KMS-11 (cell line): ENCODE measurements around the gene PNKD.
"Not testable (repeated sequence)": the region's sequence is repeated elsewhere in the genome, so short reads cannot be mapped to it uniquely, and the experiment has no call there.

Source experiments
- H2AFZ ChIP-seq: fragments of 200-600 bp; sonication (generic); 2 replicates; pipeline ENCODE4 v1.6.1; 2016; ENCODE audit warnings: antibody characterized with exemption, mixed run types, low read depth
- H3K27ac ChIP-seq: fragments of 200-600 bp; sonication (generic); 2 replicates; pipeline ENCODE4 v1.6.1; 2016; ENCODE audit warnings: mild to moderate bottlenecking, mixed run types
- H3K27me3 ChIP-seq: fragments of 200-600 bp; sonication (generic); 2 replicates; pipeline ENCODE4 v1.6.1; 2017; ENCODE audit warnings: mild to moderate bottlenecking, low read depth, mixed run types, moderate library complexity; ENCODE audit not compliant: insufficient read depth
- H3K36me3 ChIP-seq: fragments of 200-600 bp; sonication (generic); 2 replicates; pipeline ENCODE4 v1.6.1; 2017; ENCODE audit warnings: mild to moderate bottlenecking, mixed run types; ENCODE audit not compliant: insufficient read depth
- H3K4me1 ChIP-seq: fragments of 200-600 bp; sonication (generic); 2 replicates; pipeline ENCODE4 v1.6.1; 2016; ENCODE audit warnings: mild to moderate bottlenecking, low read depth, mixed run types; ENCODE audit not compliant: poor library complexity, severe bottlenecking
- H3K4me2 ChIP-seq: fragments of 200-600 bp; sonication (generic); 2 replicates; pipeline ENCODE4 v1.7.0; 2016; ENCODE audit warnings: mild to moderate bottlenecking, mixed run types
- H3K4me3 ChIP-seq: fragments of 200-600 bp; sonication (generic); IDR thresholded peaks from 2 replicates; pipeline ENCODE4 v1.6.1; 2017; ENCODE audit warnings: low read depth, low read length, mixed read lengths; ENCODE audit not compliant: insufficient read depth
- H3K79me2 ChIP-seq: fragments of 200-600 bp; sonication (generic); 2 replicates; pipeline ENCODE4 v1.6.1; 2016; ENCODE audit warnings: low read depth, mixed run types; ENCODE audit not compliant: insufficient read depth
- H3K9ac ChIP-seq: fragments of 200-600 bp; sonication (generic); 2 replicates; pipeline ENCODE4 v1.6.1; 2016; ENCODE audit warnings: mild to moderate bottlenecking, mixed run types
- H4K20me1 ChIP-seq: fragments of 200-600 bp; sonication (generic); 2 replicates; pipeline ENCODE4 v1.6.1; 2016; ENCODE audit warnings: mild to moderate bottlenecking, mixed run types; ENCODE audit not compliant: insufficient read depth
- CTCF ChIP-seq: fragments of 200-600 bp; sonication (generic); conservative IDR thresholded peaks from 2 replicates; pipeline ENCODE4 v1.6.1; 2017; ENCODE audit warnings: low read depth, mild to moderate bottlenecking, antibody characterized with exemption, low read length, moderate library complexity, mixed read lengths

PNKD gene

GRCh38 chr2:218312267-218312756 lies 42.0 kb downstream of the PNKD start:
- Histone ChIP-seq H3K27me3 (no peaks in the 10 kb centered on the region), H3K4me3 (no peak overlapping the region), H3K9ac (no peak overlapping the region), H3K4me1 (peaks cover 22% of the 10 kb centered on the region), H3K36me3 (no peaks in the 10 kb centered on the region), H3K27ac (no peak overlapping the region), H4K20me1 (no peaks in the 10 kb centered on the region), H3K4me2 (no peak overlapping the region), H3K79me2 (no peaks in the 10 kb centered on the region), H2AFZ (no peak overlapping the region)
- no peak for TF ChIP-seq CTCF

GRCh38 chr2:218313356-218313755 lies 43.0 kb downstream of the PNKD start:
- Histone ChIP-seq H3K4me1 (peaks cover 22% of the 10 kb centered on the region), H3K27me3 (no peaks in the 10 kb centered on the region), H4K20me1 (no peaks in the 10 kb centered on the region), H3K4me3 (no peak overlapping the region), H3K9ac (peak overlapping the region; percentile 9; the same call in 1 of the 2 replicates), H3K27ac (peak overlapping the region; percentile 67; the same call in 1 of the 2 replicates), H3K4me2 (peak overlapping the region; percentile 86), H3K79me2 (no peaks in the 10 kb centered on the region), H2AFZ (peak overlapping the region; percentile 36), H3K36me3 (no peaks in the 10 kb centered on the region)
- no peak for TF ChIP-seq CTCF

- Histone ChIP-seq H3K27ac (peak overlapping the region; percentile 67; the same call in 1 of the 2 replicates), H3K4me1 (peaks cover 22% of the 10 kb centered on the region)
- H4K20me1 ChIP-seq, H3K4me2 ChIP-seq, H3K4me3 ChIP-seq, H3K79me2 ChIP-seq, H3K36me3 ChIP-seq, H3K9ac ChIP-seq, H3K27me3 ChIP-seq, H2AFZ ChIP-seq: not testable (repeated sequence)
Observed at GRCh38 chr2:218314764-218315163, 44.4 kb downstream of the PNKD start.

GRCh38 chr2:218315397-218315796 lies 45.1 kb downstream of the PNKD start:
- H3K79me2 ChIP-seq = no peaks in the 10 kb centered on the region
- no peaks in the 10 kb centered on the region for H3K36me3 ChIP-seq
- H3K27ac ChIP-seq = no peak overlapping the region
- TF ChIP-seq CTCF = no peak
- no peak overlapping the region for H3K9ac ChIP-seq
- no peaks in the 10 kb centered on the region for H3K27me3 ChIP-seq
- no peak overlapping the region for H2AFZ ChIP-seq
- no peak overlapping the region for H3K4me2 ChIP-seq
- no peak overlapping the region for H3K4me3 ChIP-seq
- no peaks in the 10 kb centered on the region for H4K20me1 ChIP-seq
- H3K4me1 ChIP-seq = peaks cover 22% of the 10 kb centered on the region

GRCh38 chr2:218317303-218317630 lies 46.9 kb downstream of the PNKD start:
- H2AFZ ChIP-seq = no peak overlapping the region
- H3K9ac ChIP-seq = no peak overlapping the region
- no peaks in the 10 kb centered on the region for H3K79me2 ChIP-seq
- TF ChIP-seq CTCF = no peak
- no peak overlapping the region for H3K4me2 ChIP-seq
- no peak overlapping the region for H3K27ac ChIP-seq
- no peaks in the 10 kb centered on the region for H3K36me3 ChIP-seq
- no peaks in the 10 kb centered on the region for H4K20me1 ChIP-seq
- H3K4me1 ChIP-seq = peaks cover 22% of the 10 kb centered on the region
- H3K4me3 ChIP-seq = no peak overlapping the region
- no peaks in the 10 kb centered on the region for H3K27me3 ChIP-seq
